Cardiac muscle cell (in vitro differentiated cells and primary cell): Measurements from ENCODE around the gene LRIT2. TPM values are rescaled to one million over a fixed set of nuclear protein-coding genes. Genes with fewer than 3 reads are reported as not detected.
A peak's percentile ranks its signal among the peaks of the same experiment; 100 is the strongest.

ENCODE experiments used
- DNase-seq, 2 donors: peaks; one replicate each; pipeline versions ENCODE4 v3.0.0 to v3.0.0-alpha.2; 2010 to 2017; ENCODE audit warnings: low read depth in 1 of 2, low spot score in 1 of 2
- H3K27ac ChIP-seq: fragments of 200-600 bp; sonication (generic); 2 replicates; pipeline ENCODE4 v1.5.1; 2016
- H3K27me3 ChIP-seq: fragments of 200-600 bp; sonication (generic); 2 replicates; pipeline ENCODE4 v1.6.0; 2016; ENCODE audit warnings: control low read depth
- H3K36me3 ChIP-seq: fragments of 200-600 bp; sonication (generic); 2 replicates; pipeline ENCODE4 v1.5.1; 2016; ENCODE audit warnings: control low read depth
- H3K4me1 ChIP-seq: fragments of 200-600 bp; sonication (generic); 2 replicates; pipeline ENCODE4 v1.8.1; 2017; ENCODE audit warnings: low read depth, mild to moderate bottlenecking, mixed run types
- H3K4me3 ChIP-seq: fragments of 200-600 bp; sonication (generic); 2 replicates; pipeline ENCODE4 v1.5.1; 2016; ENCODE audit warnings: mild to moderate bottlenecking
- H3K9me3 ChIP-seq: fragments of 200-600 bp; sonication (generic); 2 replicates; pipeline ENCODE4 v1.5.1; 2017; ENCODE audit warnings: low read depth, mild to moderate bottlenecking, control low read depth
- polyA plus RNA-seq: library from polyadenylated mRNA; unstranded; fragments of >200 nt; fragmentation: Nextera tagmentation; extraction: Ambion mirVana; gene quantifications from 2 replicates; pipeline ENCODE4 v1.2.1, GENCODE V29; 2016
- total RNA-seq: library from RNA; depleted of rRNA; stranded (reverse); fragments of >200 nt; gene quantifications from 2 replicates; pipeline ENCODE4 v1.2.3, GENCODE V29; 2016
- TF ChIP-seq, protein P1 (sequence below): IDR thresholded peaks from 2 replicates; pipeline ENCODE4 v1.5.1; 2012; ENCODE audit warnings: low read depth, mild to moderate bottlenecking, low read length

LRIT2 gene
- total and polyA plus RNA-seq, 2 experiments from 2014 or later, result not detected

DNA sequence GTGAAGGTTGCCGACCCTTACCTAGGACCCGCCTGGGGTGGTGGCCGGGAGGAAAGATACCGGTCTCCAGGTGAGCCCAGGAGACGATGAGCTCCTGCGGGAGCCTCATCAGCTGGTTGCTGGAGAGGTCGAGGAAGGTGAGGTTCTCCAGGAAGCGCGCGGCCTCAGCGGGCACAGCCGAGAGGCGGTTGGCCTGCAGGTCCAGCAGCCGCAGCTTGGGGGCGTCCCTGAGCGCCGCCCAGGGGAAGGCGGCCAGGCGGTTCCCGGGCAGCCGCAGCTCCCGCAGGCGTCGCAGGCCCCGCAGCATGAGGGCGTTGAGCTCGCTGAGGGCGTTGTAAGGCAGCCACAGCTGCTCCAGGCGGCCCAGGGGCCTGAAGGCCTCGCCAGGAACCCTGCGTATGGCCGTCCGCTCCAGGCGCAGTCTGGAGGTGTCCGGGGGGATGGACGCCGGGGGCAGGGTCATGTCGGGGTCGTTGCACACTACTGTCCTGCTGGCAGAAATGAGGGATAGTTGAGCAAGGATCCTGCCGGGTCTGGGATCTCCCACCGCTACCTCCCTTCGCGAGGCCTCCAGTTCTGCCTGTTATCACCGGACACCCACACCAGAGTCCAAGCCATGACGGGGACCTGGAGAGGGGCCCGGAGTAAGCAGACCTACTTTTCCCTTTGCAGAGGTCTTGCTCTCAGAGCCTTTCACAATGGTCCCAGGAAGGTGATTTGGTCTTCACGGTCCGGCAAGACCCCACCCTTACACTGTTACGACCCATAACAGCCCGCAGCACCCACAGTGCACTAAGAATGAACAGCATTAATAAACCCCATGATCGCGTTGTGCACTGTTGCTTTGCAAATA is 12.1 kb upstream of the LRIT2 start:
- H3K9me3 ChIP-seq, result no peaks in the 10 kb centered on the region
- H3K27me3 ChIP-seq, result peaks cover 5% of the 10 kb centered on the region
- no peak overlapping the region for H3K27ac ChIP-seq
- H3K4me3 ChIP-seq, result no peak overlapping the region
- H3K36me3 ChIP-seq, result no peaks in the 10 kb centered on the region
- peak in 1 of 2 donors; percentile 3 for DNase-seq
- TF ChIP-seq, protein P1, sequence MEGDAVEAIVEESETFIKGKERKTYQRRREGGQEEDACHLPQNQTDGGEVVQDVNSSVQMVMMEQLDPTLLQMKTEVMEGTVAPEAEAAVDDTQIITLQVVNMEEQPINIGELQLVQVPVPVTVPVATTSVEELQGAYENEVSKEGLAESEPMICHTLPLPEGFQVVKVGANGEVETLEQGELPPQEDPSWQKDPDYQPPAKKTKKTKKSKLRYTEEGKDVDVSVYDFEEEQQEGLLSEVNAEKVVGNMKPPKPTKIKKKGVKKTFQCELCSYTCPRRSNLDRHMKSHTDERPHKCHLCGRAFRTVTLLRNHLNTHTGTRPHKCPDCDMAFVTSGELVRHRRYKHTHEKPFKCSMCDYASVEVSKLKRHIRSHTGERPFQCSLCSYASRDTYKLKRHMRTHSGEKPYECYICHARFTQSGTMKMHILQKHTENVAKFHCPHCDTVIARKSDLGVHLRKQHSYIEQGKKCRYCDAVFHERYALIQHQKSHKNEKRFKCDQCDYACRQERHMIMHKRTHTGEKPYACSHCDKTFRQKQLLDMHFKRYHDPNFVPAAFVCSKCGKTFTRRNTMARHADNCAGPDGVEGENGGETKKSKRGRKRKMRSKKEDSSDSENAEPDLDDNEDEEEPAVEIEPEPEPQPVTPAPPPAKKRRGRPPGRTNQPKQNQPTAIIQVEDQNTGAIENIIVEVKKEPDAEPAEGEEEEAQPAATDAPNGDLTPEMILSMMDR, result peak; percentile 17
- no peaks in the 10 kb centered on the region for H3K4me1 ChIP-seq

DNA sequence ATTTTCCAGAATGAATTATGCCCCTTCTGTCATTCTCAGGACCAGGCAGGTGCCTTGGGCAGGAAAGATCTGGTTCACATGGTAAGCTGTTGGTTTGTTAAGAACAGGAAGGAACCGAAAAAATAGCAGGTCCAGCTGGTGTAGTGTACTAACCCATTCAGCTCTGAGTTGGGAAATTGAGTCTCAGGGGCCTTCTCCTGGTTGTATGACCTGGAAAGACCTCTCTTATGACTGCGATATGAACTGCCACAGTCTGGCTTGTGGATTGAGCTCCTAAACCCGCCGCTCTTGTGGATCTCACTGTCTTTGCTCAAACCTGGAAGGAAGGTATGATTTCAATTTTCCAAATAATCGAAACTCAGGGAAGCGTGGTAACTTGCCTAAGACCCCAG is 11.5 kb upstream of the LRIT2 start:
- H3K27me3 ChIP-seq, result peaks cover 5% of the 10 kb centered on the region
- H3K36me3 ChIP-seq, result no peaks in the 10 kb centered on the region
- no peaks in the 10 kb centered on the region for H3K9me3 ChIP-seq
- DNase-seq, result no peak
- no peaks in the 10 kb centered on the region for H3K4me1 ChIP-seq
- H3K27ac ChIP-seq, result no peak overlapping the region
- TF ChIP-seq, protein P1, result no peak
- no peak overlapping the region for H3K4me3 ChIP-seq

DNA sequence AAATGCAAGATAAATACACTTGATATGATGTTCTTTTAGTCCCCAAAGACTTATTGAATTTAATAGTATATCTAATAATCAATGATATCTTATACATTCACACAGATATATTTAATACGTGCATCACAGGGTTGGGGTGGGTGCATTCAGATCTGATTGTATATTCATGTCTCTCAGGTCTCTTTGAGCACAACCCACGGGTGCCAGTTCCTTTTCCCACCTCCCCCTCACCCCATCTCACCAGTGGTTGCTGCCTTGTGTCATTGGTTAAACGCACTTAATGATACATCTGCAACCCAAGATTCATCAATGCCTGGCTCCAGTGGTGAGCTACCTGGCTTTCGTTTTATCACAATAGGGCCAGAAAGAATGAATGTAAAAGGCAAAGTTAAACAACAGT is 9.8 kb upstream of the LRIT2 start:
- H3K4me1 ChIP-seq, result no peaks in the 10 kb centered on the region
- no peak overlapping the region for H3K4me3 ChIP-seq
- peaks cover 5% of the 10 kb centered on the region for H3K27me3 ChIP-seq
- TF ChIP-seq, protein P1, result no peak
- no peaks in the 10 kb centered on the region for H3K9me3 ChIP-seq
- no peak for DNase-seq
- H3K27ac ChIP-seq, result no peak overlapping the region
- no peaks in the 10 kb centered on the region for H3K36me3 ChIP-seq

DNA sequence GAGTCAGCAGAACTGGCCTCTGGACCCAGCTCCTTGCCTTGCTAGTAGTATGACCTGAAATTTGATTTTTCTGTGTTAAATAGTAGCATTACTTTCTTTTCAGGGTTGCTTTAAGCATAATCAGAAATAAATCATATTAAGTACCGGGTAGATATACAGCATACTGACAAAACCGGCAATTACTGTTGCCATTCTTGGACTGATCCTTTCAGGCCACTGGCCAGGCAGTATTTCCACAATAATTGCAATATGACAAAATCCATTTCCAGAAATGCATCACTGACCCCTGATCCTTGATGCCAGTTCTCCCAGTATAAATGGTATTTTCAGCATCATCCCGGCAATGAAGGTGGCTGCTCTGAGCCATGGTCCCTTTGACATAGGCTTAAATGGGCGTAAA is 9.1 kb upstream of the LRIT2 start:
- TF ChIP-seq, protein P1, result no peak
- H3K36me3 ChIP-seq, result no peaks in the 10 kb centered on the region
- DNase-seq, result no peak
- H3K27ac ChIP-seq, result no peak overlapping the region
- peaks cover 5% of the 10 kb centered on the region for H3K27me3 ChIP-seq
- H3K4me3 ChIP-seq, result no peak overlapping the region
- H3K9me3 ChIP-seq, result no peaks in the 10 kb centered on the region
- no peaks in the 10 kb centered on the region for H3K4me1 ChIP-seq

DNA sequence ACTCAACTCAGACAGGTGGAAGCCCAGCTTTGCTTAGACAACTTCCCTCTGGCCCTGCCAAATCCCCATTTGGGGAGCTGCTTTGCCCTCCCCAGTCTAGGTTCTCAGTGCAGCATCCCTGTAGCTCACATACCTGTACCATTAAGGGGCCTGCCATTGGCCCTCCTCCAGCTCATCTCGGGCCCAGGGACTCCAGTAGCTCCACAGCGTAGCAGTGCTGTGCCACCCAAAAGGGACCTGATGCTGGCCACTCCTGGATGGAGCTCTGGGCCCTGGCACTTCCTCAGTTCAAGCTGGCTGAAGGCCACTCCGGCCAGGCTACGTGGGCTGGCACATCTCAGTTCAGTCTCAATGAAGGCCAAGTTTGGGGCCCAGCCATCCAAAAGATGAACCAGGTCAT is 8.6 kb upstream of the LRIT2 start:
- H3K9me3 ChIP-seq, result no peaks in the 10 kb centered on the region
- DNase-seq, result no peak
- TF ChIP-seq, protein P1, result no peak
- no peaks in the 10 kb centered on the region for H3K36me3 ChIP-seq
- no peak overlapping the region for H3K4me3 ChIP-seq
- H3K4me1 ChIP-seq, result no peaks in the 10 kb centered on the region
- peaks cover 5% of the 10 kb centered on the region for H3K27me3 ChIP-seq
- no peak overlapping the region for H3K27ac ChIP-seq
